Measurements from ENCODE around the gene PPM1F.
"Not testable (repeated sequence)": the region's sequence is repeated elsewhere in the genome, so short reads cannot be mapped to it uniquely, and the experiment has no call there.

PPM1F gene

DNA sequence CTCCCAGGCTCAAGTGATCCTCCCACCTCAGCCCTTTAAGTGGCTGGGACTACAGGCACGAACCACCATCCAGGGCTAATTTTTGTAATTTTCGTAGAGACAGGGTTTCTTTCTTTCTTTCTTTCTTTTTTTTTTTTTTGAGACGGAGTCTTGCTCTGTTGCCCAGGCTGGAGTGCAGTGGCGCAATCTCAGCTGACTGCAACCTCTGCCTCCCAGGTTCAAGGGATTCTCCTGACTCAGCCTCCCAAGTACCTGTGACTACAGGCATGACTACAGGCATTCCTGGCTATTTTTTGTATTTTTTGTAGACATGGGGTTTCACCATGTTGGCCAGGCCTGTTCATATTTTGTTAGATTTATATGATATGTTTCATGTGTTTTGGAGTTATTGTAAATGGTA lies 56.4 kb downstream of the PPM1F start:
- not testable (repeated sequence) for H2BK5ac ChIP-seq (ENCODE audit: low read length); H3K18ac ChIP-seq (ENCODE audit: low read length); H2BK12ac ChIP-seq (ENCODE audit: low read length); H3K4me3 ChIP-seq (ENCODE audit: low read length in 2 of 2); H3K23ac ChIP-seq (ENCODE audit: low read depth, low read length, poor library complexity); H3K4me1 ChIP-seq (ENCODE audit: control insufficient read depth in 2 of 2, insufficient read depth in 1 of 2, low read depth in 1 of 2, low read length in 2 of 2); H3K36me3 ChIP-seq (replicated peaks in 1 of 2; ENCODE audit: control insufficient read depth in 2 of 2, insufficient read depth in 2 of 2, low read length in 2 of 2); H3K27ac ChIP-seq (replicated peaks; ENCODE audit: low read length); H2BK120ac ChIP-seq (ENCODE audit: low read depth, low read length); H3K27me3 ChIP-seq (ENCODE audit: control insufficient read depth in 3 of 3, insufficient read depth in 3 of 3, low read depth in 1 of 3, low read length in 3 of 3); H2AFZ ChIP-seq (ENCODE audit: low read length); H3K4ac ChIP-seq (ENCODE audit: low read length); H4K91ac ChIP-seq (ENCODE audit: low read depth, low read length, poor library complexity); DNase-seq (ENCODE audit: low spot score); H3K9ac ChIP-seq (ENCODE audit: low read depth, low read length, poor library complexity); H2BK15ac ChIP-seq (ENCODE audit: low read length); H2AK5ac ChIP-seq (ENCODE audit: low read depth, low read length); H3K79me1 ChIP-seq (ENCODE audit: low read depth, low read length); H4K8ac ChIP-seq (ENCODE audit: low read depth, low read length); H3K14ac ChIP-seq (ENCODE audit: low read length); H3K9me3 ChIP-seq (replicated peaks in 1 of 2; ENCODE audit: control insufficient read depth in 2 of 2, insufficient read depth in 1 of 2, low read depth in 1 of 2, low read length in 2 of 2); H3K4me2 ChIP-seq (ENCODE audit: insufficient read depth, low read length, poor library complexity, severe bottlenecking)
- WGBS, 2 donors (ENCODE audit: extremely low coverage in 2 of 2, insufficient read length in 2 of 2, insufficient replicate concordance in 1 of 2): no CpG with 5 or more reads among the region's 4 CpGs

DNA sequence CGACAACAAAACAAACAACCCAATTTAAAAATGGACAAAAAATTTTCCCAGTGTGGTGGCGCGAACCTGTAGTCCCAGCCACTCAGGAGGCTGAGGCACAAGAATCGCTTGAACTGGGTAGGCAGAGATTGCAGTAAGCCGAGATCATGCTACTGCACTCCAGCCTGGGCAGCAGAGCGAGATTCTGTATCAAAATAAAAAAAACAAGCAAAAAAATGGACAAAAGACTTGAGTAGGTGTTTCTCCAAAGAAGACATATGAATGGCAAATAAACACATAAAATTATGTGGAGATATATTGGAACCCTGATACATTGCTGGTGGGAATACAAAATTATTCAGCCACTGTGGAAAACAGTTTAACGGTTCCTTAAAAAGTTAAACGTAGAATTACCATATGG lies 57.8 kb downstream of the PPM1F start:
- H2AK5ac ChIP-seq (ENCODE audit: low read depth, low read length): no peak overlapping the region
- H2BK5ac ChIP-seq (ENCODE audit: low read length): no peak overlapping the region
- no peak overlapping the region for H4K91ac ChIP-seq (ENCODE audit: low read depth, low read length, poor library complexity)
- H2BK15ac ChIP-seq (ENCODE audit: low read length): no peak overlapping the region
- no peak overlapping the region for H4K8ac ChIP-seq (ENCODE audit: low read depth, low read length)
- H3K18ac ChIP-seq (ENCODE audit: low read length): no peak overlapping the region
- no peak overlapping the region for H3K4me2 ChIP-seq (ENCODE audit: insufficient read depth, low read length, poor library complexity, severe bottlenecking)
- no peaks in the 10 kb centered on the region for H3K36me3 ChIP-seq (replicated peaks in 1 of 2; ENCODE audit: control insufficient read depth in 2 of 2, insufficient read depth in 2 of 2, low read length in 2 of 2)
- H2BK120ac ChIP-seq (ENCODE audit: low read depth, low read length): no peak overlapping the region
- no peak overlapping the region for H3K4me3 ChIP-seq (ENCODE audit: low read length in 2 of 2)
- H3K9me3 ChIP-seq (replicated peaks in 1 of 2; ENCODE audit: control insufficient read depth in 2 of 2, insufficient read depth in 1 of 2, low read depth in 1 of 2, low read length in 2 of 2): no peaks in the 10 kb centered on the region
- H2BK12ac ChIP-seq (ENCODE audit: low read length): no peak overlapping the region
- no peak overlapping the region for H3K4ac ChIP-seq (ENCODE audit: low read length)
- H3K9ac ChIP-seq (ENCODE audit: low read depth, low read length, poor library complexity): no peak overlapping the region
- DNase-seq (ENCODE audit: low spot score): no peak
- H3K27ac ChIP-seq (replicated peaks; ENCODE audit: low read length): no peak overlapping the region
- peaks cover 0 to under 1% of the 10 kb centered on the region in 2 donors for H3K4me1 ChIP-seq (ENCODE audit: control insufficient read depth in 2 of 2, insufficient read depth in 1 of 2, low read depth in 1 of 2, low read length in 2 of 2)
- no peak overlapping the region for H3K14ac ChIP-seq (ENCODE audit: low read length)
- H3K23ac ChIP-seq (ENCODE audit: low read depth, low read length, poor library complexity): no peak overlapping the region
- WGBS, 2 donors (ENCODE audit: extremely low coverage in 2 of 2, insufficient read length in 2 of 2, insufficient replicate concordance in 1 of 2): no CpG with 5 or more reads among the region's 8 CpGs
- no peaks in the 10 kb centered on the region for H3K27me3 ChIP-seq (ENCODE audit: control insufficient read depth in 3 of 3, insufficient read depth in 3 of 3, low read depth in 1 of 3, low read length in 3 of 3)
- no peak overlapping the region for H2AFZ ChIP-seq (ENCODE audit: low read length)
- no peaks in the 10 kb centered on the region for H3K79me1 ChIP-seq (ENCODE audit: low read depth, low read length)

- H2BK120ac ChIP-seq (ENCODE audit: low read depth, low read length): no peak overlapping the region
- no peak overlapping the region for H3K4me3 ChIP-seq (ENCODE audit: low read length in 2 of 2)
- H2AK5ac ChIP-seq (ENCODE audit: low read depth, low read length): no peak overlapping the region
- no peaks in the 10 kb centered on the region for H3K36me3 ChIP-seq (replicated peaks in 1 of 2; ENCODE audit: control insufficient read depth in 2 of 2, insufficient read depth in 2 of 2, low read length in 2 of 2)
- H3K14ac ChIP-seq (ENCODE audit: low read length): no peak overlapping the region
- H2BK12ac ChIP-seq (ENCODE audit: low read length): no peak overlapping the region
- peaks cover 0 to 2% of the 10 kb centered on the region in 2 donors for H3K9me3 ChIP-seq (replicated peaks in 1 of 2; ENCODE audit: control insufficient read depth in 2 of 2, insufficient read depth in 1 of 2, low read depth in 1 of 2, low read length in 2 of 2)
- H3K18ac ChIP-seq (ENCODE audit: low read length): no peak overlapping the region
- no peak overlapping the region for H4K91ac ChIP-seq (ENCODE audit: low read depth, low read length, poor library complexity)
- H2AFZ ChIP-seq (ENCODE audit: low read length): no peak overlapping the region
- no peak overlapping the region for H3K27ac ChIP-seq (replicated peaks; ENCODE audit: low read length)
- DNase-seq (ENCODE audit: low spot score): no peak
- H3K27me3 ChIP-seq (ENCODE audit: control insufficient read depth in 3 of 3, insufficient read depth in 3 of 3, low read depth in 1 of 3, low read length in 3 of 3): no peaks in the 10 kb centered on the region
- no peak overlapping the region for H3K9ac ChIP-seq (ENCODE audit: low read depth, low read length, poor library complexity)
- no peaks in the 10 kb centered on the region for H3K79me1 ChIP-seq (ENCODE audit: low read depth, low read length)
- no peak overlapping the region for H3K4me2 ChIP-seq (ENCODE audit: insufficient read depth, low read length, poor library complexity, severe bottlenecking)
- no CpG with 5 or more reads among the region's 10 CpGs for WGBS, 2 donors (ENCODE audit: extremely low coverage in 2 of 2, insufficient read length in 2 of 2, insufficient replicate concordance in 1 of 2)
- H3K4me1 ChIP-seq (ENCODE audit: control insufficient read depth in 2 of 2, insufficient read depth in 1 of 2, low read depth in 1 of 2, low read length in 2 of 2): peaks cover 0 to 7% of the 10 kb centered on the region in 2 donors
- H4K8ac ChIP-seq (ENCODE audit: low read depth, low read length): no peak overlapping the region
- no peak overlapping the region for H2BK15ac ChIP-seq (ENCODE audit: low read length)
- H2BK5ac ChIP-seq (ENCODE audit: low read length): no peak overlapping the region
- no peak overlapping the region for H3K23ac ChIP-seq (ENCODE audit: low read depth, low read length, poor library complexity)
- H3K4ac ChIP-seq (ENCODE audit: low read length): no peak overlapping the region
These were observed 63.2 kb downstream of the PPM1F start for GRCh38 chr22:21889251-21889990.

GRCh38 chr22:21887841-21888240 lies 64.8 kb downstream of the PPM1F start:
- no peak overlapping the region for H2BK5ac ChIP-seq (ENCODE audit: low read length)
- peaks cover 0 to 7% of the 10 kb centered on the region in 2 donors for H3K4me1 ChIP-seq (ENCODE audit: control insufficient read depth in 2 of 2, insufficient read depth in 1 of 2, low read depth in 1 of 2, low read length in 2 of 2)
- H3K4me3 ChIP-seq (ENCODE audit: low read length in 2 of 2): no peak overlapping the region
- no peak overlapping the region for H3K27ac ChIP-seq (replicated peaks; ENCODE audit: low read length)
- H3K18ac ChIP-seq (ENCODE audit: low read length): no peak overlapping the region
- no peak overlapping the region for H4K8ac ChIP-seq (ENCODE audit: low read depth, low read length)
- H3K79me1 ChIP-seq (ENCODE audit: low read depth, low read length): no peaks in the 10 kb centered on the region
- no peak overlapping the region for H3K4ac ChIP-seq (ENCODE audit: low read length)
- H2AFZ ChIP-seq (ENCODE audit: low read length): no peak overlapping the region
- H3K23ac ChIP-seq (ENCODE audit: low read depth, low read length, poor library complexity): no peak overlapping the region
- H4K91ac ChIP-seq (ENCODE audit: low read depth, low read length, poor library complexity): no peak overlapping the region
- H3K4me2 ChIP-seq (ENCODE audit: insufficient read depth, low read length, poor library complexity, severe bottlenecking): no peak overlapping the region
- peaks cover 0 to 2% of the 10 kb centered on the region in 2 donors for H3K9me3 ChIP-seq (replicated peaks in 1 of 2; ENCODE audit: control insufficient read depth in 2 of 2, insufficient read depth in 1 of 2, low read depth in 1 of 2, low read length in 2 of 2)
- DNase-seq (ENCODE audit: low spot score): no peak
- no peak overlapping the region for H3K9ac ChIP-seq (ENCODE audit: low read depth, low read length, poor library complexity)
- H3K36me3 ChIP-seq (replicated peaks in 1 of 2; ENCODE audit: control insufficient read depth in 2 of 2, insufficient read depth in 2 of 2, low read length in 2 of 2): no peaks in the 10 kb centered on the region
- H2AK5ac ChIP-seq (ENCODE audit: low read depth, low read length): no peak overlapping the region
- H2BK12ac ChIP-seq (ENCODE audit: low read length): no peak overlapping the region
- no peaks in the 10 kb centered on the region for H3K27me3 ChIP-seq (ENCODE audit: control insufficient read depth in 3 of 3, insufficient read depth in 3 of 3, low read depth in 1 of 3, low read length in 3 of 3)
- no peak overlapping the region for H3K14ac ChIP-seq (ENCODE audit: low read length)
- H2BK15ac ChIP-seq (ENCODE audit: low read length): no peak overlapping the region
- no peak overlapping the region for H2BK120ac ChIP-seq (ENCODE audit: low read depth, low read length)

Measured in neuronal stem cell (in vitro differentiated cells).